ENCODE measurements around the gene TSSK6.

The TSSK6 gene

DNA sequence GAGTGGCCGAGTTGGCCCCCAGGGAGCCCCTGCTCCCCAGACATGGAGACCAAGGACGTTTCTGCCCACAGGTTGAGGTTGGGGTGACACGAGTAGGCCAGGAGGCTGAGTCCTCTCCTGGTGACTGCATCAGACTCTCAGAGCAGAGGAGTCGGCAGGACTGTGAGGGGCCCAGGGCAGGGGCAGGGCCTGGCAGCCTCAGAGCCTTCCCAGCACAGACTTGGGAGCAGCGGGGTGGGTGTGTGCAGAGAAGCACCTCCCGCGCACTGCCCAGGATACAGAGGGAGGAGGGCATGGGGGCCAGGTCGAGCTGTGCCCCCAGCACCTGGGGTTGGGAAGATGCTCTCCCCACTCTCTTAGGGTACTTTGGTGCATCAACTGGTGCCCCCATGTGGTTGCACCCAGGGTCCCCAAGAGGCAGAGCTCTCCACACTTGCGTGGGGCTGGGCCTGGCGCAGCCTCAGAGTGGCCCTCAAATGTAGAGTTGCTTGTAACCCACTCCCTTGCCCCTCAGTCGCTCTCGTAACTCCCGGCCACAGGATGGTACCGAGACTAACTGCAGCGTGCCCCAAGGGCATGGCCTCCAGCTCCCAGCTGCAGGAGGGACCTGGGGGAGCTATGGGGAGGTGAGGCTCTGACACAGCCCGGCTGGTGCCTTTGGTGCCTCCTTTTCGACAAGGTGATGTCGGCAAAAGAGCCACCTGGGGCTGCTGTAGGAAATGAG, 15.9 kb downstream of the TSSK6 start:
- ChIA-PET CTCF (interaction anchor here (1.3 kb wide), 1 partner anchor 8 kb away, joined by 3 read pairs; no protein-coding TSS in a partner anchor), POLR2A (no interaction called here)
- no peak for TF ChIP-seq CTCF (IDR thresholded peaks at IDR 0.05; ENCODE audit: control extremely low read depth, extremely low read depth, low read depth, missing control alignments)
- DNase-seq (ENCODE audit: extremely low spot score), result no peak

DNA sequence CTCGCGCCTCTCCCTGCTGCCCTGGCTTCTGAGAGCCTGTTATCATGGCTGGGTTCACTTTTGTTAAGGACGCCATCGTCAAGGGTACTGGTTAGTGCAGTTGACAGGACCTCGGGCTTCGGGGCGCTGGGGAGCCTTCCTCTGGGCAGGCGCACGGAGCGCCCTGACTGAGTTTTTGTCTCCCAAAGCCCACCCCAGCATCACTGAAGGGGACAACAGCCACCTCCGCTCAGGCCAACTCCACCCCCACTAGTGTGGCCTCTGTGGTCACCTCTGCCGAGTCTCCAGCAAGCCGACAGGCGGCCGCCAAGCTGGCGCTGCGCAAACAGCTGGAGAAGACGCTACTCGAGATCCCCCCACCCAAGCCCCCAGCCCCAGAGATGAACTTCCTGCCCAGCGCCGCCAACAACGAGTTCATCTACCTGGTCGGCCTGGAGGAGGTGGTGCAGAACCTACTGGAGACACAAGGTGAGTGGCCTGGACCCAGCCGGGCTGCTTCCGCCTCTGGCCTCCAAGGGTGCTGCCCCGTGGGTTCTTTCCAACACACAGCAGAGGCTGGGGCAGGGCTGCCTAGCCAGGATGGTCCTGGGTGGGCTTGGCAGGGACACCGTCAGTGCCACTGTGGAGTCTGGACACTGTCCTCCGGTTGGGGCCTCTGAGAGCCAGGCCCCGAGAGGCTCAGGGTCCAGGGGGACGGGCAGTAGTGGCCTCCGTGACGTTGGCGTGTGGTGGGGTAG, 16.9 kb downstream of the TSSK6 start:
- ChIA-PET POLR2A (no interaction called here), CTCF (no interaction called here)
- no peak for TF ChIP-seq CTCF (IDR thresholded peaks at IDR 0.05; ENCODE audit: control extremely low read depth, extremely low read depth, low read depth, missing control alignments)
- no peak for DNase-seq (ENCODE audit: extremely low spot score)

- no peak for TF ChIP-seq CTCF (IDR thresholded peaks at IDR 0.05; ENCODE audit: control extremely low read depth, extremely low read depth, low read depth, missing control alignments)
- no peak for DNase-seq (ENCODE audit: extremely low spot score)
- ChIA-PET POLR2A (no interaction called here), CTCF (interaction anchor here (1.0 to 1.1 kb wide), 2 partner anchors 111 to 130 kb away, joined by 3 read pairs; no protein-coding TSS in a partner anchor)
Measured at GRCh38 chr19:19495614-19496603, 19.4 kb downstream of the TSSK6 start.

- TF ChIP-seq CTCF (IDR thresholded peaks at IDR 0.05; ENCODE audit: control extremely low read depth, extremely low read depth, low read depth, missing control alignments), result no peak
- ChIA-PET CTCF (interaction anchor here (1.3 to 8.5 kb wide), 3 partner anchors 76 to 136 kb away, joined by 3 to 220 read pairs (median 4); no protein-coding TSS in a partner anchor), POLR2A (no interaction called here)
- no peak for DNase-seq (ENCODE audit: extremely low spot score)
Measured at GRCh38 chr19:19493841-19494546, 21.4 kb downstream of the TSSK6 start.

DNA sequence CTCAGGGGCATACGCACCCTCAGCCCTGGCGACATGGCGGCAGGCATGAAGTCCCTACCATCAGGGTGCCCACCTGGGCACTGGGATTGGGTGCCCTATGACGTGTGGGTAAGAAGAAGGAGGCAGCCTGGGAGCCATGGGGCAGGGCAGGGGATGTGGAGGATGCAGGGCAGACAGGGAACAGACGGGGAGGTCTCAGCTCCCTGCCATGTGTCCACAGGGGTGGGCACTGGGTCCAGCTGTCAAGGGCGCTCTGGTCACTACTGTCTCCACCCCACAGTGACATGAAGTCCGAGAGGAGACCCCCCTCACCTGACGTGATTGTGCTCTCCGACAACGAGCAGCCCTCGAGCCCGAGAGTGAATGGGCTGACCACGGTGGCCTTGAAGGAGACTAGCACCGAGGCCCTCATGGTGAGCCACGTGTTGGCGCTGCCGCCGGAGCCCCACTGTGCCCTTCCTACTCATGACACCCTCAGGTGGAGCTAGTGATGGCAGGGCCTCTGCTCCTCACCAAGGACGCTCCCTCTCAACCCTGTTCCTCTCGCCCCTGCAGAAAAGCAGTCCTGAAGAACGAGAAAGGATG, 23.2 kb downstream of the TSSK6 start:
- TF ChIP-seq CTCF (IDR thresholded peaks at IDR 0.05; ENCODE audit: control extremely low read depth, extremely low read depth, low read depth, missing control alignments), result no peak
- DNase-seq (ENCODE audit: extremely low spot score), result no peak
- CTCF ChIA-PET, result interaction anchor here (0.8 to 8.5 kb wide), 12 partner anchors 13 to 126 kb away, joined by 3 to 220 read pairs (median 10); partner anchors contain the start of gene GATAD2A
- POLR2A ChIA-PET, result no interaction called here
